Progenitor cell of endocrine pancreas (in vitro differentiated cells): ENCODE data around the gene TNFRSF18. TPM values are rescaled to one million over a fixed set of nuclear protein-coding genes. Genes with fewer than 3 reads are reported as not detected.

Experiments
- DNase-seq: peaks from one replicate; pipeline ENCODE4 v3.0.0; 2021; ENCODE audit warnings: low spot score; ENCODE audit not compliant: unreplicated experiment
- H3K27ac Mint-ChIP-seq: 2 replicates; pipeline ENCODE4 v1.8.0; 2021; ENCODE audit warnings: mild to moderate bottlenecking, moderate library complexity, mixed read lengths
- H3K27me3 Mint-ChIP-seq: 2 replicates; pipeline ENCODE4 v1.8.0; 2021; ENCODE audit warnings: mixed read lengths
- H3K36me3 Mint-ChIP-seq: 2 replicates; pipeline ENCODE4 v1.8.0; 2022; ENCODE audit warnings: mixed read lengths; ENCODE audit not compliant: insufficient read depth
- H3K4me1 Mint-ChIP-seq: 2 replicates; pipeline ENCODE4 v1.8.0; 2021; ENCODE audit warnings: low read depth, mixed read lengths
- H3K4me3 Mint-ChIP-seq: 2 replicates; pipeline ENCODE4 v1.8.0; 2021; ENCODE audit warnings: low read depth, mild to moderate bottlenecking, moderate library complexity, mixed read lengths
- H3K9me3 Mint-ChIP-seq: 2 replicates; pipeline ENCODE4 v1.8.0; 2021; ENCODE audit warnings: low read depth, mixed read lengths
- total RNA-seq: library from RNA; stranded (reverse); gene quantifications from 2 replicates; pipeline ENCODE4 v1.2.1, GENCODE V29; 2021
- TF ChIP-seq, protein P1 (sequence below): fragments of 200-600 bp; sonication (generic); IDR thresholded peaks from one replicate; pipeline ENCODE4 v1.5.0; 2021; ENCODE audit warnings: antibody characterized with exemption, mild to moderate bottlenecking; ENCODE audit not compliant: unreplicated experiment

TNFRSF18 gene
- total RNA-seq, 1 donor from 2014 or later: 0.48 TPM

DNA sequence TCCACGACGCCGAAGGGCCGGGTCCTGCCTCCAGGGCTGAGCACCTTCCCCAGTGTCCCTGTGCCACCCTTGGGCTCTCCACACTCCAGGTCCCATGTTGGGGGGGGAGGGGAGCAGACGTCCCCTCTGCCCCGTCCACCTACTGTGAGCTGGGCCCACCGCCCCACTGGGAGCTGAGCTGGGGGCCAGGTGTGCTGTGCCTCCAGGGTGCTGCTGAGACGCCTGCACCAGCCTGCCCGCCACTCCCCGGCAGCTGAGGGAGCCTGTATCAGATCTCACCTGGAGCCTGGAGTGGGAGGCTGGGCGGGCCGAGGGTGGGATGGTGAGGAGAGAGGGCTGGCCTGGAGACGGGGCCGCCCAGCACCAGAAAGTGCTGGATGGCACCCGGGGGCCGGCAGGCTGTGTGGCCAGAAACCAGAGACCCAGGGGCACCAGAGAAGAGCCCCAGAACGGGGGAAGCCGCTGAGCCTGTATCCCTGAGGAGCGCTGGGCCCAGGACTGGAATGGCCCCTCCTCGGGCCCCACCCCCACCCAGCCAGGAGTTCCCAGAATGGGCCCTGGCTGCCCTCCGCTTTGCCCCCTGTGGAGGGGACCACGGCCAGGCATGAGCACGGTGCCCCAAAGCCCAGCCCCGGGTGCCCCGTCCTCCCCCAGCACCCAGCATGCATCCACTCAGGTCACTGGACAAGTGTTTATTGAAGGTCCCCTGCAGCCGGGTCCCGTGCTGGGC is 3.4 kb downstream of the TNFRSF18 start:
- DNase-seq: no peak
- TF ChIP-seq, protein P1, sequence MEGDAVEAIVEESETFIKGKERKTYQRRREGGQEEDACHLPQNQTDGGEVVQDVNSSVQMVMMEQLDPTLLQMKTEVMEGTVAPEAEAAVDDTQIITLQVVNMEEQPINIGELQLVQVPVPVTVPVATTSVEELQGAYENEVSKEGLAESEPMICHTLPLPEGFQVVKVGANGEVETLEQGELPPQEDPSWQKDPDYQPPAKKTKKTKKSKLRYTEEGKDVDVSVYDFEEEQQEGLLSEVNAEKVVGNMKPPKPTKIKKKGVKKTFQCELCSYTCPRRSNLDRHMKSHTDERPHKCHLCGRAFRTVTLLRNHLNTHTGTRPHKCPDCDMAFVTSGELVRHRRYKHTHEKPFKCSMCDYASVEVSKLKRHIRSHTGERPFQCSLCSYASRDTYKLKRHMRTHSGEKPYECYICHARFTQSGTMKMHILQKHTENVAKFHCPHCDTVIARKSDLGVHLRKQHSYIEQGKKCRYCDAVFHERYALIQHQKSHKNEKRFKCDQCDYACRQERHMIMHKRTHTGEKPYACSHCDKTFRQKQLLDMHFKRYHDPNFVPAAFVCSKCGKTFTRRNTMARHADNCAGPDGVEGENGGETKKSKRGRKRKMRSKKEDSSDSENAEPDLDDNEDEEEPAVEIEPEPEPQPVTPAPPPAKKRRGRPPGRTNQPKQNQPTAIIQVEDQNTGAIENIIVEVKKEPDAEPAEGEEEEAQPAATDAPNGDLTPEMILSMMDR: no peak
- H3K27me3 Mint-ChIP-seq: peaks cover 9% of the 10 kb centered on the region

GRCh38 chr1:1200876-1201810 is 5.2 kb downstream of the TNFRSF18 start:
- no peaks in the 10 kb centered on the region for H3K9me3 Mint-ChIP-seq
- peak overlapping the region; percentile 44 for H3K4me3 Mint-ChIP-seq
- DNase-seq: no peak
- peaks cover 2% of the 10 kb centered on the region for H3K4me1 Mint-ChIP-seq
- TF ChIP-seq, protein P1: no peak
- no peaks in the 10 kb centered on the region for H3K36me3 Mint-ChIP-seq
- H3K27me3 Mint-ChIP-seq: peaks cover 4% of the 10 kb centered on the region
- H3K27ac Mint-ChIP-seq: no peak overlapping the region

More for the DNA sequence above, 3.4 kb downstream of the TNFRSF18 start:
- H3K27ac Mint-ChIP-seq: no peak overlapping the region
- H3K4me1 Mint-ChIP-seq: peaks cover 2% of the 10 kb centered on the region
- no peak overlapping the region for H3K4me3 Mint-ChIP-seq
- no peaks in the 10 kb centered on the region for H3K9me3 Mint-ChIP-seq
- H3K36me3 Mint-ChIP-seq: no peaks in the 10 kb centered on the region

DNA sequence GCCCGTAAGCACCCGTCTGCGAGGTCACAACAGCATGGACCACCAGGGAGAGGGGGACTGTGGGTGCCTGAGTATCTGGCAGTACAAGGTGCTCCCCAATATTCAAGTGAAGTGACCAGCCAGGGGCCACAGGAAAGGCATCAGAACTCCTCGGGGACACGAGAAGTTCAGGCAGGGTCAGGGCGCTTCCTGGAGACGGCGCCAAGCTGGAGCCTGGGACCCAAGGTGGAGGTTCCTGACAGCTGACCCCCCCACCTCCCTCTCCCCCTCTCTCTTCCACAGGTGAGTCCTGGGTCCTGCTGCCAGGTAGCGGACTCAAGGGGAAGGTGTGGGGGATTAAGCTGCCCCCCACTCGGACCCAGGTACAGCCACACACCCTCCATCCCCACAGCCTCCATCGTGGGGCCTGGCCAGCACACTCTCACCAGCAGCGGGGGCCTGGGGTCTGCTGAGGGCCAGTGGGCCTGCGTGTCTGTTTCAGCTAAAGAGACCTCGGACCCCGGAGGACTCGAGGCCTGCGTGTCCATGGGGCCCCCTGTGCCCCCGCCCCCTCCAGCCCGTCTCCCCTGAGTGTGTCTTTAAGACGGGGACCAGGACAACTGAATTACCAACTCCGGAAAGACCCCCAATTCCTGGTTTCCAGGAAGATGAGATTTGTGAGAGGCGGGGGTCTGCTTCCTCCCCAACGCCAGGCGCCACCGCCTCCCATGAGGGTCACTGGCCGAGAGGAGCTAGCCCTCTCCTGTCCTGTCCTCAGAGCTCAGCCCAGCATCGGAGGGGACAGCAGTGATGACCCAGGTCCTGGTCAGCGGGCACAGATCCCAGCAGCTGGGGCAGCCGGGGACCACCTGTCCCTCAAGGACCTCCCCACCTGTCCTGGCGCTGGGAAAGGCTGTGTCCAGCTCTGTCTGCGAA is 6.2 kb downstream of the TNFRSF18 start:
- TF ChIP-seq, protein P1: no peak
- H3K4me3 Mint-ChIP-seq: peak overlapping the region; percentile 44
- H3K4me1 Mint-ChIP-seq: peaks cover 2% of the 10 kb centered on the region
- no peak for DNase-seq
- peaks cover under 1% of the 10 kb centered on the region for H3K36me3 Mint-ChIP-seq
- H3K27me3 Mint-ChIP-seq: peaks cover 4% of the 10 kb centered on the region
- no peak overlapping the region for H3K27ac Mint-ChIP-seq
- no peaks in the 10 kb centered on the region for H3K9me3 Mint-ChIP-seq

GRCh38 chr1:1199141-1199960 is 7.0 kb downstream of the TNFRSF18 start:
- TF ChIP-seq, protein P1: no peak
- peaks cover 7% of the 10 kb centered on the region for H3K36me3 Mint-ChIP-seq
- peaks cover 4% of the 10 kb centered on the region for H3K27me3 Mint-ChIP-seq
- peaks cover 2% of the 10 kb centered on the region for H3K4me1 Mint-ChIP-seq
- DNase-seq: no peak
- H3K27ac Mint-ChIP-seq: no peak overlapping the region
- H3K4me3 Mint-ChIP-seq: peak overlapping the region; percentile 16
- peaks cover 6% of the 10 kb centered on the region for H3K9me3 Mint-ChIP-seq
